HG03196 (cell line): ENCODE results near the gene CMIP.

Experiments
- ATAC-seq: cut with Tn5 transposase; IDR thresholded peaks from one replicate; pipeline ENCODE4 v1.9.1; 2021; ENCODE audit not compliant: unreplicated experiment

CMIP gene

DNA sequence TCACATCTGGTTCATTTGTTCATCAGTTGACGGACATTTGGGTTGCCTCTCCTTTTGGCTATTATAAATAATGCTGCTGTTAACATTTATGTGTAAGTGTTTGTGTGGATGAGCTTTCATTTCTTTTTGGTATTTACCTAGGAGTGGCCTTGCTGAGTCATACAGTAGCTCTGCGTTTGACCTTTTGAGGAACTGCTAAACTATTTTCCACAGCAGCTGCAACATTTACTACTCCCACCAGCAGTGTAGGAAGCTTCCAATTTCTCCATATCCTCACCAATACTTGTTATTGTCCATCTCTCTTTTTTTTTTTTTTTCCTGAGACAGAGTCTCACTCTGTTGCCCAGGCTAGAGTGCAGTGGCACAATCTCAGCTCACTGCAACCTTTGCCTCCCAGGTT, 313.8 kb downstream of the CMIP start:
- ATAC-seq, result no peak
